LNCaP clone FGC (cell line): ENCODE measurements around the gene DCLRE1C.
"Not testable (repeated sequence)": the region's sequence is repeated elsewhere in the genome, so short reads cannot be mapped to it uniquely, and the experiment has no call there.

Experiments
- DNase-seq: peaks from one replicate; pipeline ENCODE4 v3.0.0-alpha.2; 2011; ENCODE audit warnings: low read depth
- H3K4me3 ChIP-seq: 2 replicates; pipeline ENCODE4 v1.5.1; 2011; ENCODE audit warnings: mild to moderate bottlenecking, low read depth, low read length, control low read depth
- TF ChIP-seq, protein P1 (sequence below): IDR thresholded peaks from 2 replicates; pipeline ENCODE4 v1.5.1; 2012; ENCODE audit warnings: mild to moderate bottlenecking; ENCODE audit not compliant: control insufficient read depth, insufficient read depth; ENCODE audit errors: extremely low read depth

DCLRE1C gene

GRCh38 chr10:14879124-14879927 is 74.6 kb downstream of the DCLRE1C start:
- TF ChIP-seq, protein P1, sequence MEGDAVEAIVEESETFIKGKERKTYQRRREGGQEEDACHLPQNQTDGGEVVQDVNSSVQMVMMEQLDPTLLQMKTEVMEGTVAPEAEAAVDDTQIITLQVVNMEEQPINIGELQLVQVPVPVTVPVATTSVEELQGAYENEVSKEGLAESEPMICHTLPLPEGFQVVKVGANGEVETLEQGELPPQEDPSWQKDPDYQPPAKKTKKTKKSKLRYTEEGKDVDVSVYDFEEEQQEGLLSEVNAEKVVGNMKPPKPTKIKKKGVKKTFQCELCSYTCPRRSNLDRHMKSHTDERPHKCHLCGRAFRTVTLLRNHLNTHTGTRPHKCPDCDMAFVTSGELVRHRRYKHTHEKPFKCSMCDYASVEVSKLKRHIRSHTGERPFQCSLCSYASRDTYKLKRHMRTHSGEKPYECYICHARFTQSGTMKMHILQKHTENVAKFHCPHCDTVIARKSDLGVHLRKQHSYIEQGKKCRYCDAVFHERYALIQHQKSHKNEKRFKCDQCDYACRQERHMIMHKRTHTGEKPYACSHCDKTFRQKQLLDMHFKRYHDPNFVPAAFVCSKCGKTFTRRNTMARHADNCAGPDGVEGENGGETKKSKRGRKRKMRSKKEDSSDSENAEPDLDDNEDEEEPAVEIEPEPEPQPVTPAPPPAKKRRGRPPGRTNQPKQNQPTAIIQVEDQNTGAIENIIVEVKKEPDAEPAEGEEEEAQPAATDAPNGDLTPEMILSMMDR: no peak
- DNase-seq: no peak
- H3K4me3 ChIP-seq: peak overlapping the region; percentile 92

DNA sequence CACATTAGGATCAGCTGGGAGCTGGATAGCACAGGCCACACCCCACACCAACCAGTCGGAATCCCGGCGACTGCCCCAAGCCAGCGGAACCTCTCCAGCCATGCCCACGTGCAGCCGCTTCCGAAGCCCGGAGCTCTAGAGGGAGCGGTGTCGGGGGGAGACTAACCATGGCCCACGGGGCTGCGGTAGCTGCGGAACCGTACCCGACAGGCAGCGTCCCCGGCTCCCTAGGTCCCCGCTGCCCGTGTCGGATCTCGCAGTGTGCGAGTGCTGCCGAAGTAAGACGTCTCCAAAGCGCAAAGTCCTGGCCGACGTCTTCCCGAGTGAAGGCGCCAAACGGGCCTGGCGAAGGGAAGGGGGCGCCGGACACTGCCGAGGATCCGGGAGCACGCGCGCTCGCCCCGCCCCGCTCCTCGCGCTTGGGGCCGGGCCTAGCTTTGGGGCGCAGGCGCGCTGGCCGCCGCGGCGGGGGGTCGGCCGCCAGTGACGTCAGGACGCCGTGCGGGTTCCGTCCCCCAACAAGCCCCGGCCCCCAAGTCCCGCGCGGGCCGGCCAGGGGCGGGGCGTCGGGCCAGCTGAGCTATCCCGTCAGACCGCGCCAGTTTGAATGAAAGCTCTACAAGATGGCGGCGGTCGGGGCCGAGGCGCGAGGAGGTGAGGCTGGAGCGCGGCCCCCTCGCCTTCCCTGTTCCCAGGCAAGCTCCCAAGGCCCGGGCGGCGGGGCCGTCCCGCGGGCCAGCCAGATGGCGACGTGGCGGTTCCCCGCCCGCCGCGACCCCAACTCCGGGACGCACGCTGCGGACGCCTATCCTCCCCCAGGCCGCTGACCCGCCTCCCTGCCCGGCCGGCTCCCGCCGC is 75.4 kb downstream of the DCLRE1C start, which contains the start of gene SUV39H2:
Gene SUV39H2 (plus strand): TSS at position 601 of the 858 bp plus-strand sequence. CDS start 23 bp downstream, at position 624.
- TF ChIP-seq, protein P1: 0 out of 2 replicates have a peak, but pooled peaks have one; percentile 4
- peak within 1 kb of the TSS; percentile 92 for H3K4me3 ChIP-seq
- peak; percentile 72 for DNase-seq

GRCh38 chr10:14876764-14877163 is 77.1 kb downstream of the DCLRE1C start:
- peak overlapping the region; percentile 92; the same call in 1 of the 2 replicates for H3K4me3 ChIP-seq
- DNase-seq: no peak
- TF ChIP-seq, protein P1: no peak

DNA sequence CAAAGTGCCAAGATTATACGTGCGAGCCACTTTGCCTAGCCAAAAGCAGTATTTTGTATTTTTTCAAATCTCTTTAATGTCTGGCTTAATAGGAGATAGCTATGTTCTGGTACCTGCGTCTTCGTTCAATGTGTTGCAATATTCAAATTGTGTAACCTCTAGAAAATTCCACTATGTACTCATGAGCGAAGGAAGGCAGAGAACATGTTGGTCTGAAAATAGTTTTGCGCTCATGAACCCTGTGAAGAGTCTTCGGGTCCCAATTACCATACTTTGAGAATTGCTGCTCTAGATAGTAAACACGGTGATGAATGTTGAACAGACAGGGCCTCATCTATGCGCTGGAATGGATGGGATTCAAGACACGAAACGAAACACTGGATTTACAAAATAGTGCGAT is 78.0 kb downstream of the DCLRE1C start:
- TF ChIP-seq, protein P1: no peak
- no peak for DNase-seq
- H3K4me3 ChIP-seq: no peak overlapping the region

GRCh38 chr10:14873090-14873760 is 80.7 kb downstream of the DCLRE1C start:
- DNase-seq: no peak
- TF ChIP-seq, protein P1: no peak
- H3K4me3 ChIP-seq: no peak overlapping the region

GRCh38 chr10:14864871-14865270 is 89.0 kb downstream of the DCLRE1C start:
- not testable (repeated sequence) for DNase-seq, H3K4me3 ChIP-seq

- not testable (repeated sequence) for H3K4me3 ChIP-seq, DNase-seq
Observed at GRCh38 chr10:14864466-14864865, 89.4 kb downstream of the DCLRE1C start.
